HG03196 (cell line): ENCODE results near the gene MAST2.
A peak's percentile ranks its signal among the peaks of the same experiment; 100 is the strongest.
"Not testable (repeated sequence)": the region's sequence is repeated elsewhere in the genome, so short reads cannot be mapped to it uniquely, and the experiment has no call there.

Experiments used
- ATAC-seq: cut with Tn5 transposase; IDR thresholded peaks from one replicate; pipeline ENCODE4 v1.9.1; 2021; ENCODE audit not compliant: unreplicated experiment

The MAST2 gene

DNA sequence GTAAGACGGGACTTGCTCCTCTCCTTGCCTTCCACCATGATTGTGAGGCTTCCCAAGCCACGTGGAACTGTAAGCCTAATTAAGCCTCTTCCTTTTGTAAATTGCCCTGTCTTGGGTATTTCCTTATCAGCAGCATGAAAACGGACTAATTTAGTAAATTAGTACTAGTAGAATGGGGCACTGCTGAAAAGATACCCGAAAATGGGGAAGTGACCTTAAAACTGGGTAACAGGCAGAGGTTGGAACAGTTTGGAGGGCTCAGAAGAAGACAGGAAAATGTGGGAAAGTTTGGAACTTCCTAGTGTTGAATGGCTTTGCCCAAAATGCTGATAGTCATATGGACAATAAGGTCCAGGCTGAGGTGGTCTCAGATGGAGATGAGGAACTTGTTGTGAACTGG is 253.8 kb downstream of the MAST2 start:
- not testable (repeated sequence) for ATAC-seq

DNA sequence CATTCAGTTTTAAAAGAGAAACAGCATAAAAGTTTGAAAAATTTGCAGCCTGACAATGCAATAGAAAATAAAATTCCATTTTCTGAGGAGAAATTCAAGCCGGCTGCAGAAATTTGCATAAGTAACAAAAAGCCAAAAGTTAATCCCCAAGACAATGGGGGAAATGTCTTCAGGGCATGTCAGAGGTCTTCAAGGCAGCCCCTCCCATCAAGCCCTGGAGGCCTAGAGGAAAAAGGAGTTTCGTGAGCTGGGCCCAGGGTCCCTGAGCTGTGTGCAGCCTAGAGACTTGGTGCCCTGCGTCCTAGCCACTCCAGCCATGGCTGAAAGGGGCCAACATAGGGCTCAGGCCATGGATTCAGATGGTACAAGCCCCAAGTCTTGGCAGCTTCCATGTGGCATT is 254.4 kb downstream of the MAST2 start:
- no peak for ATAC-seq

DNA sequence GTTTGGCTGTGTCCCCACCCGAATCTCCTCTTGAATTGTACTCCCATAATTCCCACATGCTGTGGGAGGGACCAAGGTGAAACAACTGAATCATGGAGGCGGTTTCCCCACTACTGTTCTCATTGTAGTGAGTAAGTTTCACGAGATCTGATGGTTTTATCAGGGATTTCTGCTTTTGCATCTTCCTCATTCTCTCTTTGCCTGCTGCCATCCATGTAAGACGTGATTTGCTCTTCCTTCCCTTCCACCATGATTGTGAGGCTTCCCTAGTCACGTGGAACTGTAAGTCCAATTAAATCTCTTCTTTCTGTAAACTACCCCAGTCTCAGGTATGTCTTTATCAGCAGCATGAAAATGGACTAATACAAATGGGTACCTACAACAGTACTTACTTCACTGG is 255.5 kb downstream of the MAST2 start:
- no peak for ATAC-seq

- no peak for ATAC-seq
These were observed 257.7 kb downstream of the MAST2 start for GRCh38 chr1:46061146-46061545.

DNA sequence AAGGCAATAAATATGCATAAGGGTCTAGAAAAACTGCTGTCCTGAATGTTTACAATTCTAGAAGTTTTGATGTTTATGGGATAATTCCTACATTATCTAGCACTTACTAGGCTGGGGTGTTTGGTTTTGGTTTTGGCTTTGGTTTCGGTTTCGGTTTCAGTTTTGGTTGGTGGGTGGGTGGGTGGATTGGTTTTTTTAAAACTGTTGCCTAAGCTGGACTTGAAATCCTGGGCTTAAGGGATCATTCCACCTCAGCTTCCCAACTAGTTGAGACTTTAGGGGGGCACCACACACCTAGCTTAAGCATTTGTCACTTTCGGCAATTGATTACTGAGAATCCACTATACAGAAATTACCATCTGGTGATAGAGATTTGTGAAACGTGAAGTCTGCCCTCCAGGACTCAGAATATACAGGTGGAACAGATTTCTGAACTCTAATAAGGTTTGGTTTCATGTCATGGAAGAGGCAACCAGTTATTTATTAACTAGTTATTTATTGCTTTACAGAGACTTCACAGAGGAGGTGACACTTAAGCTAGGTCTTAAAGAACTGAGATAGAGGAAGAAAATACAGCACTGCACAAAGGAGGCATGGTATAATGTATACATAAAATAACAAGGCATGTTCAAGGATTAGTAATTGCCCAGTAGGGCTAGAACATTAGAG is 259.4 kb downstream of the MAST2 start:
- peak; percentile 33 for ATAC-seq

GRCh38 chr1:46064708-46065107 is 261.3 kb downstream of the MAST2 start:
- no peak for ATAC-seq

DNA sequence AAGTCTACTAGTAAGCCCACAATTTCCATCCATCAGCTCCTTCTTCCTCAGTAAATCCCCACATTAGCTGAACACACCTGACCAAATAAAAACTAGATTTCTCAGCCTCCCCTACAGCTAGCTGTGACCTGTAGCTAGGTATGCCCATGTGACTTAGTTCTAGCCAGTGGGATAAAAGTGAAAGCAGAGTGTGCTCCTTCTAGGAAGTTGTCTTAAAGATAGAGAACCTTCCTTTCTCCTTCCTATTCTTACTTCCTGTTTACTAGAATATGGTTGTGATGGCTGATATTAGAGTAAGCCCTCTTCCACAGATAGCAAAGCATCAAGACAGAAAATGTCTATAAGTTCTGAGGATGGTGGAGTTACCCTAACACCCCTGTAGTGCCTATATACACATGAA is 262.0 kb downstream of the MAST2 start:
- no peak for ATAC-seq

- ATAC-seq, result peak; percentile 46
These were observed 264.2 kb downstream of the MAST2 start for GRCh38 chr1:46067652-46068051.

DNA sequence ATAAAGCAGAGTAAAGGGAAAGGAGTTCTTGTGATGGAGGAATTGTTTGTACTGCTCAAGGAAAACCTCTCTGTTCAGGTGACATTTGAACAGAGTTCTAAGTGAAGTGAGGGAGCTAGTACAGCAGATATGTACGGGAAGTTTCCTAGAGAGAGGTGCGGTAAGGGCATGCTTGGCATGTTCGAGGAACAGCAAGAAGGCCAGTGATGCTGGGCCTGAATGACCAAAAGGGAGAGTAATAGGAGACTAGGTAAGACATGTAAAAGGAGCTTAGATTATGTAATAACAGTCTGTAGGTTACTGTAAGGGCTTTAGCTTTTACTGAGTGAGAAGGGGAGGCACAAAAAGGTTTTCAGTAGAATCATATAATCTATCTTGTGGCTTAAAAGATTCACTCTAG is 265.1 kb downstream of the MAST2 start:
- no peak for ATAC-seq

DNA sequence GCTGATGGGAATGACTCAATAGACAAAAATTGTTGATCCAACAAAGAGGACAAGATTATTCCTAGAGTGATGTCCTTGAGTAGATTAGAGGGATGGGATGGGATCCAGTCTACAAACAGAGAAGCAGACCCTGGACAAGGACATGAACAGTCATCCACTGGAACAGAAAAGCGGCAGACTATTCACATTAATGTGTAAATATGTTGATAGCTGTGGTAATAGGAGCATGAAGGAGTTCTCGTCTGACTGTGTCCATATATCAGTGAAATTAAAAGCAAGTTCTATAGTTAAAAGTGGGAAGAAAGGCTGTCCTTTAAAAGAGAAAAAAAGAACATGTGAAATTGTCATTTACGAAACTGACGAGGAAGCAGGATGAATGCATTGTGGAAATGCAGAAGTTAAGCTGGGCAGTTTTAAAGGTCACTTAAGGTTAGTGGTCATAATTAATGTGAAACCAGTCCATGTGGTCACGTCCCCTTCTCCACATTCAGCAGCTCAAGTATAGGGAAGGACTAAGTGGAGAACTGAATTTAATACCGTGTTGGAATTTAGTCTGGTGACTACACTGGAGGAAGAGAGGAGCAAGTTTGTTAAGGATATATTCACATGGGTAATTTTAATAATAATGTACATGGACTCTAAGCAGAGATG is 266.9 kb downstream of the MAST2 start:
- ATAC-seq, result no peak

GRCh38 chr1:46072975-46073374 is 269.6 kb downstream of the MAST2 start:
- no peak for ATAC-seq

- no peak for ATAC-seq
These were observed 272.9 kb downstream of the MAST2 start for GRCh38 chr1:46076343-46076742.

DNA sequence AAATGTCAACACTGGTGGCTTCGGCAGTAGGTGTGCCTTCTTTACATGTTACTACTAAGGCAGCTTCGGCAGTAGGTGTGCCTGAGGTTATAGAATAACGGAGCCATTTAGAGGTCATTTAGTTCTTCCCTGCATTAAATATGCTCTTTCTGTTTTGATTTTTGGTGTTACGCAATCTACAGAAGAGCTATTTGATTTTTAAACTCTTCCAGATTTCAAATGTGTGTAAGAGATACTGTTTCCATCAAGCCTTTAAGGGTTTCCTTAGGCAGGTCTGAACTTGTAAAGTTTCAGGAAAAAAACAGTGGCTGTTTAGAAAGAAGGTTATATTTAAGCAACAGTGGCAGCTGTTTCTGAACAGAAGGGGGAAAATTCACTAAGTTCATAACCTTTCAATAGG is 274.2 kb downstream of the MAST2 start:
- no peak for ATAC-seq

GRCh38 chr1:46080257-46080656 is 276.8 kb downstream of the MAST2 start:
- ATAC-seq, result no peak

GRCh38 chr1:46081206-46081605 is 277.8 kb downstream of the MAST2 start:
- no peak for ATAC-seq

DNA sequence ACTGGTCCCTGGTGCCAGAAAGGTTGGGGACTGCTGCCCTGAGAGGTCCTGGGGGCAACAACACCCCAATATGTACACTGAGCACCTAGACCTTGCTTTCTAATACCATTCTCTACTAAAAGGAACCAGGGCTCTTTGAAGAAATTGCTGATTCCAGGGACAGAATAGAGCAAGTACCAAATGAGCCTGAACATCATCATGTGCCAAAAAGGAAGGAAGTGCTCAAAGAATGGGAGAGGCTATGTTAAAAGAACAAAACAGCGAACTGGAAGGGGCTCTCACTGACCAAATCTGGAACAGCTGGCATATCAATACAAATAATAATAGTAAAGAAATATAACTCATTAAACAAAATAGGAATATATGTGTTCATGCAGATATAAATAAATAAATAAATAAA is 278.2 kb downstream of the MAST2 start:
- no peak for ATAC-seq

DNA sequence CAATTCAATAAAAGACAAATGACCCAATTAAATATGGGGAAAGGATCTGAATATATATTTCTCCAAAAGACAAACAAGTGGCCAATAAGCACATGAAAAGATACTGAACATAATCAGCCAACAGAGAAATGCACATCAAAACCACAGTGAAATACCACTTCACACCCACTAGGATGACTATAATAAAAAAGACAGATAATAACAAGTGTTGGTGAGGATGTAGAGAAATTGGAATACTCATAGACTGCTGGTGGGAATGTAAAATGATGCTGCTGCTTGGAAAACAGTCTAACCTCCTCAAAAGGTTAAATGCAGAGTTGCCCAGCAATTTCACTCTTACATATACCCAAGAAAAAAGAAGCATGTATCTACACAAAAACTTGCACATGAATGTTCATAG is 280.2 kb downstream of the MAST2 start:
- ATAC-seq, result no peak

- no peak for ATAC-seq
These were observed 281.4 kb downstream of the MAST2 start for GRCh38 chr1:46084553-46085451.
